T-helper 2 cell treated with Interferon-gamma antibody and Interleukin-4, amounts not matched to agents 100 ng/mL and 5 ng/mL, for 36 hours (primary cell): Measurements from ENCODE around the gene ST8SIA5. TPM values are rescaled to one million over a fixed set of nuclear protein-coding genes. Genes with fewer than 3 reads are reported as not detected.

Experiments used
- intact Hi-C: fragments of 100-400 bp; cut with micrococcal nuclease; formaldehyde crosslinking; loops from one replicate; pipeline ENCODE4 v1.15.1; 2023
- total RNA-seq: library from RNA; stranded (reverse); gene quantifications from 2 replicates; pipeline ENCODE4 v1.2.3, GENCODE V29; 2022

Gene ST8SIA5
- total RNA-seq, 1 donor from 2014 or later: not detected

DNA sequence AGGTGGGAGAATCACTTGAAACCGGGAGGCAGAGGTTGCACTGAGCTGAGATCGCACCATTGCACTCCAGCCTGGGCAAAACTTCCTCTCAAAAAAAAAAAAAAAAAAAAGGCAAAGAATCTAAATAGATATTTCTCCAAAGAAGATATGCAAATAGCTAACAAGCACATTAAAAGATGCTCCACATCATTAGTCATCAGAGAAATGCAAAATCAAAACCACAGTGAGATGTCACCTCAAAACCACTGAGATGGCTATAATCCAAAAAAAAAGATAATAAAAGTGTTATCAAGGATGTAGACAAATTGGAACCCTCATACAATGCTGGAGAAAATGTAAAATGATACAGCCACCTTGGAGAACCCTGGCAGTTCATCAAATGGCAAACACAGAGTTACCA is 8.4 kb downstream of the ST8SIA5 start:
- intact Hi-C loops: no loop called here

DNA sequence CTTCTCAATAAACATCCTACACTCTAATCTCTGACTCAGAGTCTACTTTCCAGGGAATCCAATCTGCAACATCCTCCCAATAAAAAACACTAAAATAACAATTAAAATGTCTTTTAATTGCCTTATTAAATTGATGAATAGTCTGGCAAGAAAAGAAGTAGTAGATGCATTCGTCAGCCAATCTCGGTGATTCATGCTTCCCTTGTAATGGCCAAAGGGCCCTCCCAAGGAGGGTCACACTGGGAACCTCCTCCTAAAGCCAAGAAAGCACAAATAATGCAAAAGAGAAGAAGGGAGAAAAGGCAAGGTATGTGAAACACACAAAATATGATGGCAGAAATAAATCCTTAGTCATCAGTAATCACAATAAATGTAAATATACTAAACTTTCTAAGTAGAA is 16.8 kb downstream of the ST8SIA5 start:
- intact Hi-C loops: no loop called here

DNA sequence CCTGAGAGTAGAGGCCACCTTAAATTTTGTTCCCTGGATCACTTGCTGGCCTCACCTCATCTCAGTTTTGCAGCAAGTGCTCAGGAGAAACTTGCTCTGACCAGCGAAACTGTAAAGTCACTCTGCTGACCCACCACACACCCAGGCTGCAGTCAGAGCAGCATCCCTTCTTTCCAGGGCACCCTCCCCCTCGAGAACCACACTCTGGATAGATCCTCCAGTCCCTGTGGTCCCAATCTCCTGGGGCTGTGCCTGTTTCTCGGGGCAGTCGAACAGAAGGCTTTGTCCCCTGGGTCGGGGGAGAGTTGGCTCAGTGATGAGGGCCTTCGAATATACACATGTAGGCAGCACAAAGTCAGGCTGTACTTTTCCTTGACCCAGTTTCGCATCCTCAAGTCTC is 18.4 kb downstream of the ST8SIA5 start:
- intact Hi-C loops: no loop called here

DNA sequence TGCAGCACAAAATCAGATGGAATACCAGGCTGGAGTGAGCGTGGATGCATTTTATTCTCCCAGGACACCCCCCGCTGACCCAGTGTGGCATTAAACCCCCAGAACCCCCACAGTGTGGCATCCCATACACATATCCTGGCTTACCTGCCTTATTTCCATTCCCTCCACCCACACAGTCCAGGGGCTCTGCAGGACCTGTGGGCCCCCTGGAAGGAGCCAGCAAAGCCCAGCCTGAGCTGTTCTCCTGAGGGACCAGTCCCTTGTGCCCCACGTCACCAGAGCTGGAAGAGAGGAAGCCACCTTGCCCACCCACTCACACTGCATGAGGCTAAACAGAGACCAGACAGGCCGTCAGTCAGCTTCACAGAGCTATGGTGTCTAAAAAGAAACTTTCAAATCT is 20.1 kb downstream of the ST8SIA5 start:
- intact Hi-C loops: no loop called here

DNA sequence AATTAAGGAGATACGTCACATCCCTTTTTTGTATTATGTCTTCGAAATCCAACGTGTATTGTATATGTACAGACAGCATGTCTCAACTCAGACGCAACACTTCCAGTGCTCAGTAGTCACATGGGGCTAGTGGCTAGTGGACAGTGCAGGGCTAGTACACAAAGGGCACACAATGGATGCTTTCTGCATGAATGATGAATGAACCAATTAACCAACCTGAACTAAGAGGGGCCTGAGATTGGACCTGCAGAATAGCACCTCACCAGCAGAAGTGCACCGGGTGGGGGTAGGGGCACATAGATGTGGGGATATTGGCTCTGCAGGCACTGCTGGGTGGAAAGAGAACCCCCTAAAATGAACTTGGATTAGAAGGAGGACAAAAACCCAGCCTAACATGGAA is 20.7 kb downstream of the ST8SIA5 start:
- intact Hi-C loops: no loop called here

DNA sequence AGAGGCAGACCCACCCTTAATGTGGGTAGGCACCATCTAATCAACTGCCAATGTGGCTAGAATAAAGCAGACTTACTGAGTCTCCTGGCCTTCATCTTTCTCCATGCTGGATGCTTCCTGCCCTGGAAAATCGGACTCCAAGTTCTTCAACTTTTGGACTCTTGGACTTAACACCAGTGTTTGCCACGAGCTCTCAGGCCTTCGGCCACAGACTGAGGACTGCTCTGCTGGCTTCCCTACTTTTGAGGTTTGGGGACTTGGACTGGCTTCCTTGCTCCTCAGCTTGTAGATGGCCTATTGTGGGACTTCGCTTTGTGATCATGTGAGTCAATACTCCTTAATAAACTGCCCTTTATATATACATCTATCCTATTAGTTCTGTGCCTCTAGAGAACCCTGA is 21.9 kb downstream of the ST8SIA5 start:
- intact Hi-C loops: no loop called here

DNA sequence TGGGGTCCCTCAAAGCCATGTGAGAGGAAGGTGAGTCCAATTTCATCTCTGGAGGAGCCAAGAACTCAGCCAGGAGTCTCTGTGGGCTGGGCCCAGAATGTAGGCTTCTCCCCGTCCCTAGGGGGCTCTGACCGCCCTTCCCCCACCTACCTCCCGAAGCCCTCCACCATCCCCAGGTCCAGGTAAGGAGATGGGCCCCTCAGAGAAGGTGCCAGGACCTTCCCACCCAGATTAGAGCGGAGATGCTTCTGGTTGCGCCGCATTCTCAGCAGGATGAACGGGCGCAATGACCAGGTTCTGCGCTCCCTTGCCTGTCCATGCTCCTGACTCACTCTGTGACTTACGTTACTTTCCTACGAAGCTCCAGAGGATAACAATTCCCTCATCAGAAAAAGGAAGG is 23.0 kb downstream of the ST8SIA5 start:
- intact Hi-C loops: no loop called here

DNA sequence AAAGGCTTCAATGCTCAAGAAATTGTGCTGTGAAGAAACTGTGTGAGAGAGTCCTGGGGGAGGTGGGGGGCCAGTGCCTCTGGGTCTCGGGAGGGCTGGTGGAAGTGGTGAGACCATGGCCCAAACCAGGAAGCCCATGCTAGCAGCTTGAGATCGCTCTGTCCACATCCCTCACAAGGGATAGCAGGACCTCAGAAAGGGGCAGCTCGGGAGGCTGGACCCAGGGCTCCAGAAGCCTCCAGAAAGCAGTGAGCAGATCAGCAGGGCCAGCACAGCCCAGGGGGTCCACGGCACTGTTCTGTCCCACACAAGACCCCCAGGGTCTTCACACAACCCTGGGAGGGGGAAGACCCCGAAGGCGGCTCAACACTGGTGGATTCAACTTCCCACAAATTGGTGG is 24.1 kb downstream of the ST8SIA5 start:
- intact Hi-C loops: no loop called here

DNA sequence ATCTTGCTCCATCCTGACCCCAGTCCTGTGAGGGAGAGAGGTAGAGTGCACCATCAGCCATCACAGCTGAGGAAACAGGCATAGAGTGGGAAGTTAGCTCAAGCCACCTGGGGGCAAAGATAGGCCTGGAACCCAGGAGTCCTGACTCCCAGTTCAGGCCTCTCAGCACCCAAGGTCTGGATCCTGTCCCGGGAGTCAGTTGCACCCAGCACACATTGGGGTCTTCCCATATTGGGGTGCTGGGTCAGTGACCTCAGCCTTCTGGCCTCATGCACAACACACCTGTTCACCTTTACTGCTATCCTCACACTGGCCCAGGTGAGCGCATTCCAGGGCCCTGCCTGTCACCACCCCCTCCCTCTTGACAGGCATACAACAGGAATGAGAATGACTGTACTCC is 24.7 kb downstream of the ST8SIA5 start:
- intact Hi-C loops: no loop called here

DNA sequence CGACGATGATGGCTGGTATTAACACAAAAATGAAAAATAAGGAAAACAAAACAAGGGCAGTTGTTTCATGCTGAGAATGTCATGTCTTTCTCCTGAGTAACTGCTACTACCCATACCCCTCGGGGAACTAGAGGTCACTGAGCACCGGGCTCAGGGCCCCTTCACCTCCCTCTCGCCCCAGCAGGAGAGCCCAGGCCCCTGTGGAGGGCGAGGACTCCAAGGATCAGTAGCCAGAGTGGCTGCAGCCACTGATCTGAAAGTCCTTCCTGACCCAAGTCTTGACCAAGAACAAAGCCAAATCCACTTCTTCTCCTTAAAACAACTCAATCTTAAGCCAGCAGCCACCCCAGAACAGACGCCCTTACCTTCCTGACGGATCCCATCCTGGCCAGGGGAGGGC is 25.5 kb downstream of the ST8SIA5 start:
- intact Hi-C loops: no loop called here

DNA sequence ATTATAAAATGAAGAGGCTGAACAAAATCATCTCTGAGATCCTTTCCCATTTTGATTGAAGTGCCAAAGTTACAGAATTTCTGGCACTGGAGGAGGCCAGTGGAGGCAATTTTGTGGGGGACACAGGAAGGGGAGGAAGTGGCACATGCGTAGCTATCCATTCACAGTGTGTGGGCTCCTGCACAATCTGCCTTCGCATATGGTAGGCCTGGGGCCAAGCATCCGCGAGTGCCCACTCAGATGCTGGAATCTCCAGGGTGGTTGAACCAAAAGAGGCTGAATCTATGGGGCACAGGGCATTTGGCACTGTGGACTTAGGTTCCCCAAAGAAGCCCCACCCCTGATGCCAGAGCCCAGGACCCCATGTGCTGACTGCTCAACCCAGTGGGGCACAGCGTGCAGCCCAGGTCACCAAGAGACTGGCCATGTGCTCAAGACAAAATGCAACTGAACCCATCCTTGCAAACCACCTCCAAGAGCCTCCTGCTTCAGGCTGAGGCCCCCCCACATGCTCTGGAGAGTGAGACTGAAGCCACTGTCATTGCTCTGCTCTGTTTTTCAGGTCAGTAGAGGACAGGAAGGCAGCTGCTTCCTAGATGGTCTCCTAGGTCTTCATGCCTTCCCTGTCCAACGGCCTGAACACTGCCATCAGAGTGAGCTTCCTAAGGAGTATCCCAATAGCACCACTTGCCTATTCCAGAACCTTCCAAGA is 28.5 kb downstream of the ST8SIA5 start:
- intact Hi-C loops: no loop called here

DNA sequence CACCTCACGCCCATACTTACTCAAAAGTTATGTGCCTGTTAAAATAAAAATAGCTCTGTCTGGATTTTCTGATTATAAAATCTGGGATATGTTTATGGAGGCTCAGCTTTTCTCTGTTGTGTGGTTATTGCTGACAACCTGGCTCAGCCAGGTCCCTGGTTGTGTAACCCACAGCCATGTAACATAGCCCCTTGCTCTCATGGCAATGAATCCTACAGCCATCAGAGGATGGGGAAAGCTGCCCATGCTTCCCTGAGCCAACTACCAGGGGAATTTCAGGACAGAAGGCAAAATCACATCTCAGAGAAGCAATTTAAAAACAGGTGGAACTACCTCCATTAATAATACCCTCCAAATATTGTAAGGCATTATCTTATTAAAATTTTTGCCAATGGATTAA is 29.7 kb downstream of the ST8SIA5 start:
- intact Hi-C loops: no loop called here

DNA sequence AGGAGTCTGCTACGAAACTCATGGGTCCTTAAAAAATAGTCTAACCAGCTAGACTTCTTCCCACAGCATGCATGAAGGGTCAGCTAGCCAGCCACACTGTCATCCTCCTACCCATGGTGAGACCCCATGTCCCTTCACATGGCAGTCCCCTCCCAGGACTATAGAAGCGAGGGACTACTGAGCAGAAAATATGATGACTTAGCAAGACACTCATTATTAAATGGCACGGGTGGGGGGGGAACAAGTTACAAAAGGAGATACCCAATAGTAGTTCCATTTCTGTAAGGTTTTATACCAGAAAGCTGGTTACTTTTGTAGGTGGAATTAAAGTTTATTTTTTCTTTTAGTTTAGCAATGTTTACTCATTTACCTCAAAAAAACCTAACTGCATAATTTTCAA is 31.5 kb downstream of the ST8SIA5 start:
- intact Hi-C loops: no loop called here

DNA sequence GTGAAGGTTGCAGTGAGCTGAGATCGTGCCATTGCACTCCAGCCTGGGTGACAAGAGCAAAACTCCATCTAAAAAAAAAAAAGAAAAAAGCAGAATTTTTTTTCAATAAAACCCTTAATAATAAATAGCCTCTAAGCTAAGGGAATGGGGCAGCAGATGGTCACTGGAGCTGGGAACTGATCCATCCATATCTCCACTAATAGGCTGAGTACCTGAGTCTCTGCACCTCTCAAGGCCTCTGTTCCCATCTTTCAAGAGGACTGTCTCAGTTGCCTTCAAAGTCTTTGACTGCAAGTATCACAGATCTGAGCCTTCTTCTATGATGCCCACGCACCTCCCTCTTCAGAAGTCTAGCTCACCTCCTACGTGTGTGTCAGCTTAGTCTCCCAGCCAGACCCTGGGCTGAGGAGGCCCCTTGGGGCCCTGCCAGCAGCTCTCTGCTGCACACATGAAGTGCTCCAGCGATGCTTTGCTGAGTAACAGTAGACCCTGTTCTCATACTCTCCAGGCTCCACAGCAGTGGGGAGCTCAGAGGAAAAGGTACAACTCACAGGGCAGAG is 32.9 kb downstream of the ST8SIA5 start:
- intact Hi-C loops: no loop called here

DNA sequence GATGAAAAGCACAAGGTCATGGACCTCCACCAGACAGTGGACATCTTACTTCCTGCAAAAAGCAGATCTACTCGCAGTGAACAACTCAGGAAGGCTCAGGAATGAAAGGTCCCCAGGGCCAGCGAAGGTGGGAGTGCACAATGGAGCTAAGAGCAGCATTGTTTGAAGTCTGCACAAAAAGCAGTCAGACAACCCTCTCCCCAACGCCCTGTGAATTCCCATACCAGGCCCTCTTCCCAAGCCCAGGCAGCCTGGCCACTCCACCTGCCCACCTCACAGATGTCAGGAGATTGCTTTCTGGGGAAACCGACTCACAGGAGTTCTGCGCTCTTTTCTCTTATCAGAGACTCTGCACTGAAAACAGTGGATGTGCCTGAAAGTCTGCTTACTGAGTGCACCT is 34.8 kb downstream of the ST8SIA5 start:
- intact Hi-C loops: no loop called here

DNA sequence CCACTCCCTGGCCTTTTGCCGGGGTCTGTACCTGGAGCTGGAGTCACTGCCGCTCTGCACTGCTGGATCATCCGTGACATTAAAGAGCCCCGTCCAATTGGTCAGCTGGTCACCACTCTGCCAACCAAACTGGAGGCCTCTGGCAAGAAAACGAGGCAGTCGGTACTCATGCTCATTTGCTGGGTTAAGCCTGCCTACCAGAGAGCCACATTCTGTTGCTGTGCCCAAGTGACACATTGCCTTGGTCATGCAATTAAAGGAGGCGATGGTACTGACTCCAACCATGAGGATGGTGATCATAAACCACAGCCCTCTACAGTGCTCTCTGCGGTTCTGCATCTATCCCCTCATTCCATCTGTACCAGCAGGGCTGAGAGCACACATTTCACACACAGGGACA is 35.5 kb downstream of the ST8SIA5 start:
- intact Hi-C loops: no loop called here

DNA sequence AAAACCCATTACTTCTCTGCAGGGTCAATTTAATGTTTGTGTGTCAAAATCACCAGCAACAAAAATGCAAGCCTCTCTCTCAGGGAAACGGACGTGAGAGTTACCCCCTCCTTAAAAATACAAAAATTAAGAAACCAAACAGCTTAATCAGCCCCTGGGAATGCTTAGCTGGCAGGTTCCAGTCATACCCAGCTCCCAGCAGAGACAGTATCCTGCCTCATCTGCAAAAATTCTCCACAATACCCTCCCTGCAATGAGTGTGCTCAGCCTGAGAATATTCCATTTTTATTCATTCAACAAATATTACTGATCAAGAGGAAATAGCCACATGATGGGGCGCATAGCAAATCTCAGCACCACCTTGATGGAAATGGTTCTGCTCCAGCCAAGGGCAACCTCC is 36.3 kb downstream of the ST8SIA5 start:
- intact Hi-C loops: no loop called here

DNA sequence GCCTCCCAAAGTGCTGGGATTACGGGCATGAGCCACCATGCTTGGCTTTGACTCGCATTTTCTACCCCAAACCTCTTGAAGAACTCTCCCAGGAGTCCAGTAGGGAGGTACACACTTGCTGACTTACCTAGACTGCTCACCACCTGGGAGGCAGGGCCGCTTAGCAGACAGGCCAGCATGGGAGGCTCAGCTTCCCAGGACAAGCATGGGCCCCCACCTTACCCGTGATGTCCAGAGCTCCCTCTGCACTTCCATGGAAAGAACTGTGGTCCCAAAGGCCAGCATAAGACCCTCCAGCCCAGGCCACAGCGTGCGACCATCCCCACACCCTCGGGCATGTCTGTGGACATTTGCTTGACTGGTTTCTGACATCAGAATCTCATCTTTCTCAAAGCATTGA is 36.8 kb downstream of the ST8SIA5 start:
- intact Hi-C loops: no loop called here

DNA sequence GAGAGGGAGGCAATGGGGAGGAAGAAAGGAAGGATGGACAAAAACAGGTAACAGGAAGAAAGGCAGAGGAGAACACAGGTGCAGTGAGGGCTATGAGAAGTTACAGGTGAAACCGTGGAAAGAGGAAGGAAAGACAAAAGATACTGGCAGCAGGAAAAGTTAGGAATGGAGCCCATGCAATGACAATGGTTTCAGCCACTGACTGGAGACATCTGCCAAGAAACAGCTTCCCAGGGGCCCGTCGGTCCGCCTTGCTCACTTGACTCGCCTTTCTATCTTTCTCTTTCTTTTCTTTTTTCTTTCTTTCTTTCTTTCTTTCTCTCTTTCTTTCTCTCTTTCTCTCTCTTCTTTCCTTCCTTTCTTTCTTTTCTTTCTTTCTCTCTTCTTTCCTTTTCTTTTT is 37.5 kb downstream of the ST8SIA5 start:
- intact Hi-C loops: no loop called here

DNA sequence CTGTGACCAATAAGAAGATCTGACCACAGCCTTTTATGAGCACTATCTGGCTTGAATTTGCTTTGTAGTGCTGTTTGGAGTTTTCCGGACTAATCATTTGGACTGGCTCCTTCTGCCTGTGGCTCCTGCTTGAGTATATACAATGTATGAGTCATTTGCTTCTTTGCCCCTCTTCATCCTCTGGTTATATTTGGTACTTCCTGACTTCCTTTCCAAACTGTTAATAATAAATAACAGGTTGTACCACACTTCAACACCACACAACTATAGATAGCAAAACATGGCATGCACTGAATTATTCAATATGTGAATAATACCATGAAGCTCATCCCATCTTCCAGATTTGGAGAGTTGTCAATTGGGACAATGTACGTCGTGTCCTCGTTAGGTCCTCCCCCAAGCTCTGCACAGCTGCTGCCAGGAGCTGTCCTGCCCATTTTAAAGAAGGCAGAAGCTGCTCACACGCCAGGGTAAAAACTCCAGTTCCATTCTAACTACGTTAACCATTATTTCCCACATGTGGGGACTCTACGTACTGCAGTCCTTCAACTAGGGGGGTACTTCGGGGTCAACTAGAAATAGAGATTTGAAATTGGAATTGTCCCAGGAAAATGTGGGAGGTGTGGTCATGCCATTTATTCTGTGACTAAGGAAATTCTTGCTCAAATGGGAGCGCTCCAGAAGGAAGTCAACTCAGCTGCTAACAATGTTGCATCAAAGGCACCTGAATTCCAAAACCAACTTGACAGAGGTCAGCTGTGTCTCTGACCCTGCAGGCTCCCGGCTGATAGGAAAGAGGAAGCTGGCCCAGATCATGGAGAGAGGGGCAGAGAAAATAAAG is 38.1 kb downstream of the ST8SIA5 start:
- intact Hi-C loops: no loop called here

DNA sequence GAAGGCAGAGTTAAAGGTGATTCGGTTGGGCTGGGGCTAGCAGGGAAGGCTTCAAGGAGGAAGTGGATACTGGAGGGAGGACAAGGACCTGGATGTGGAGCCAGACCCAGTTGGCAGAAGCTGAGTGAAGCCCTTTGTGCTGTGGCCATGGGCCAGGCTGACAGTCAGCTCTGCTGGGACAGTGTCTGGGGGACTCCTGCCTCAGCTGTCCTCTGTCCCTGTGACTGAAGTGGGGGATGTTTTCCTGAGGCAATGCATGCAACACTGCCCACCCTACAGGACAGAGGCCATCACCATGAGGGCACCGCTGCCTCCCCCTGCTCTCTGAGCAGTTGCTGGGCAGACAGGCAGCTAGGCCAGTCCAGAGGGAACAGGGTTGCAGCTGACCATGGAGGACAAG is 40.0 kb downstream of the ST8SIA5 start:
- intact Hi-C loops: no loop called here

DNA sequence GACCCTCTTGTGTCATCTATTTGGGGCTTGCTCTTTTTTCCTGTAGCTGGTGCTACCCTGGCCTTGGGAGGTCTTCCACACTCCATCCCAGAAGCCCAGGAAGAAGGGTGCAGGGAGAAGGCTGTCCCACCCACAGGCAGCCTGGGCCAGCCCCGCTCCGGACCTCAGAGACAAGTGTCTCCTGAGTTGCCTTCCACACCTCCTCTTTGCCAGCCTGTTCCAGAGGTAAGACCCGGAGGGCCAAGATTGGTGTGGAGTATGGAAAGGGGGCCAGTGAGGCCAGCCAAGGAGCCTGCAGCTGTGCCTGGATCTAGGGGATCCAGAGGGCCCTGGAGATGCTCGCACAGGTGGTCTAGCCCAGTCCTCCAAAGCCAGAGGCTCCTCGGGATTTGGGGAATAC is 40.5 kb downstream of the ST8SIA5 start:
- intact Hi-C loops: no loop called here

DNA sequence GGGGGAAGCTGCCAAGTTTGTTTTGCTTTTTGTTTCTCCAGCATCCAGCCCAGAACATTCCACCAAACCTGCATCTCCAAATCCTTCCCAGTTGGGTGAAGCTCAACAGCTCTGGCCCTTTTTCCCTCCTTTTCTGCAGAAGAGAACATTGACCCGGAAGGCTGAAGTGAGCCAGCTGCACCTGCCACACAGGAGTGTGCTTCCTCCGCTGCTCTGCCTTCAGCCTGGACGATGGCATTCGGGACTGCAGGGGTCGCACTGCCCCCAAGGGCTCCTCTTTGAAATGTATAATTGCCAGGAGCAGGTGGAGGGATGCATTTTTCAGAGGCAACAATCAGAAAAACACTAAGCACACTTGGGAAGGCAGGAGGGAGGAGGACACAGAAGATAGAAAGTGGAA is 41.8 kb downstream of the ST8SIA5 start:
- intact Hi-C loops: no loop called here
